GM12872 (cell line): Measurements from ENCODE around the gene EBF3.

ENCODE experiments used
- TF ChIP-seq, protein P1 (sequence below): IDR thresholded peaks from 3 replicates; pipeline ENCODE4 v1.5.1; 2011; ENCODE audit warnings: low read depth, mild to moderate bottlenecking, low read length, moderate library complexity; ENCODE audit not compliant: insufficient read depth

EBF3 gene

DNA sequence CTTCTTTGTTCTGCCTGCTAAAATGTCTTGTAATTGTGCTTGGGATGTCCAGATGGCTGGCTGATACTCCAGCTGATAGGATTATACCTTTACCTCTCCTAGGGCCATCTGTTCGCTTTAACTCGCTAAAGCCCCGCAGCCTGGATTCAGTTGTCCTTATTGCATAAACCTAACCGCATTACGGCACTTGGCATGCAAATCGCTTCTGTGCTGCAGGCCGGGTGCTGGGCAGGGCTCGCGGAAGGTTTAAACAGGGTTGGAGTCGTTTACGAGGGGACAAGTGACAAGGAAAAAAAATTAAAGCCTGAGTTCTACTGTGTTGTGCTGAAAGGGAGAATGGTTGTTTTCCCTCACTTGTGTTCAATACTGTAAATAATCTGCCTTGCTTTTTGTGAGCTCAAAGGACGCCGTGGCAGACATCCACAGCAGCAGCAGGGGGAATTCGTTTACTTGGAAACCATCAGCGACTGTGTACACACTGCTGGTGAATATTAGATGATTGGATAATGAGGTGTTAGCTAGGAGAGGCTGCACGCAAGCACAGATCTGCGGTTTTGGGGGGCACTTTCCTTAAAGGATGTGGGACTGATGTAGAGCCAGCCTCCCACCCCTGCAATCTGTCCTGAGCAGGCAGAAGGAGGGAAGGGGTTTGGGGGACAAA lies 93.0 kb downstream of the EBF3 start:
- TF ChIP-seq, protein P1, sequence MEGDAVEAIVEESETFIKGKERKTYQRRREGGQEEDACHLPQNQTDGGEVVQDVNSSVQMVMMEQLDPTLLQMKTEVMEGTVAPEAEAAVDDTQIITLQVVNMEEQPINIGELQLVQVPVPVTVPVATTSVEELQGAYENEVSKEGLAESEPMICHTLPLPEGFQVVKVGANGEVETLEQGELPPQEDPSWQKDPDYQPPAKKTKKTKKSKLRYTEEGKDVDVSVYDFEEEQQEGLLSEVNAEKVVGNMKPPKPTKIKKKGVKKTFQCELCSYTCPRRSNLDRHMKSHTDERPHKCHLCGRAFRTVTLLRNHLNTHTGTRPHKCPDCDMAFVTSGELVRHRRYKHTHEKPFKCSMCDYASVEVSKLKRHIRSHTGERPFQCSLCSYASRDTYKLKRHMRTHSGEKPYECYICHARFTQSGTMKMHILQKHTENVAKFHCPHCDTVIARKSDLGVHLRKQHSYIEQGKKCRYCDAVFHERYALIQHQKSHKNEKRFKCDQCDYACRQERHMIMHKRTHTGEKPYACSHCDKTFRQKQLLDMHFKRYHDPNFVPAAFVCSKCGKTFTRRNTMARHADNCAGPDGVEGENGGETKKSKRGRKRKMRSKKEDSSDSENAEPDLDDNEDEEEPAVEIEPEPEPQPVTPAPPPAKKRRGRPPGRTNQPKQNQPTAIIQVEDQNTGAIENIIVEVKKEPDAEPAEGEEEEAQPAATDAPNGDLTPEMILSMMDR = no peak

DNA sequence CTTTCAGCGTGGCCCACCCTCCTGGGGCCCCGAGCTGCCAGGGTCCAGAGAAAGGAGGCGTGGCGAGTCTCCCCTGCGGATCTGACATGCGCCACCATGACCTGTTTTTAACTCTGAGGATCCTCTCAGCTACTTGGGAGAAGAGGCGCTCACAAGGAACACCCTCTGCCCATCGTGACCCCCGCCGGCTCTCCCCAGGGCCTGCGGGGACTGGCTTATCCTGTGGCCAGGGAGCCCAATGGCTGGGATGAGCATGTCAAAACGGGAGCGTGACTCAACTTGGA lies 93.7 kb downstream of the EBF3 start:
- TF ChIP-seq, protein P1 = no peak

DNA sequence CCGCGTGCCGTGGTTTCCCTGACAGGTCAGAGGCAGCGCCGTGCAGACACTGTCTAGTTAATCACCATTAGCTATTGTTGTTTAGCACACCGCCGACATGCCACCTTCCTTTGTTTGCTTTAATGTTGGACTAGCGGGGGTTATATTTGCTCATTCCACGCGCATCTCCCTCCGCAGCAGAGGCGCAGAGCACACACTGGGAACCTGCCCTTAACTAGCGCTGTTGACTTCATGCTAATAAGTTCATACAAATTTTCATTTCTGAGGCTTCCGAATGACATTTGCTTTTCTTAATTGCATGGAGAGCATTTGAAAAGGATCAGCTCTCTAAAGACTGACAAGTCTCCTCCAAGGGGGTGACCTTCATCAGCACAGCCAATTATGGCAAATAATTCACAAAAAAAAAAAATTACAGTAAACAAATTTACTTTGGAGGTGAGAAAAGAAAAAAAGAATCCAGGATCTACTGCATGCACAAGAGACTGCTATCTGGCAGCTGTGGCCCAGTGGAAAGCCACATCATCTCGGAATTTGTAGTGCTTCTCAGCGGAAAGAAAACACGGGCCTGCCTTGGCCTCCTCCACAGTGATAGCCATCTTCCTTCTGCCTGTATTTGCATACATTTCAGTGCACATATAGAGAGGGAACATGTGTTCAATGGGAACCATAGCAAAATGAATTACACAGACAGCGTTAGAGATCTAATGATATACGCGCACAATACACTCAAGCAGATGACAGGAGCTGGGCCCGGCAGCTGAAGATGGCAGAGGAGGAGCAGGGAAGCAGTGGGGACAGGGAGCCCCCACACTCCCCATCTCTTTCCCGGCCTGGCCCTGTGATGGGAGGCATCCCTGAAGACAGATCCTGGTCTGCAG lies 94.2 kb downstream of the EBF3 start:
- TF ChIP-seq, protein P1 = no peak

DNA sequence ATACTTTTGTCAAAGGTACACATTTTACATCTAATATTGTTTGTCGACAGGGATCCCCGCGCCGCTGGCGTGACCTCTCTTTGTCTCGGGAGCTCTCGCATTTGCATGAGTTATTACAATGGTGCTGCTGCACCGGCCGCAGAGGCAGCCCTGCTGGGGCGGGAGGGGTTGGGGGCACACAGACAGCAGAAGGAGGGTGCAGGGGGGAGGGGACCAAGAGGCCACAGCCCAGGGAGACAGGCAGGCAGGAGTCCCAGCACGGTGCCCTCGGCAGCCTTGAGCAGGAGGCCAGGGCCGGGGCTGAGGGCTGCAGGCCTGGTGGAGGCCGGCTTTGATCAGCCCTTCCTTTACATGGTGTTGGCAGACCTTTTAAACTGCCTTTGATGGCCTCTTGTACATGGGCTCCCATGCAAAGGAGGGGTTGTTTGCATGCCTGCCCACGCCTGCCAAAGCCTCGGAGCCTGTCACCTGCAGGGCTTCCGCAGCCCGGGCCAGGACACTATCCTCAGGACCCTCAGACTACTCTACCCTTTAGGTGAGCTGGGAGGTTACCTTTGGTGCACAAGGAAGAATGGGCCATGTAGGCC lies 95.5 kb downstream of the EBF3 start:
- TF ChIP-seq, protein P1 = no peak

DNA sequence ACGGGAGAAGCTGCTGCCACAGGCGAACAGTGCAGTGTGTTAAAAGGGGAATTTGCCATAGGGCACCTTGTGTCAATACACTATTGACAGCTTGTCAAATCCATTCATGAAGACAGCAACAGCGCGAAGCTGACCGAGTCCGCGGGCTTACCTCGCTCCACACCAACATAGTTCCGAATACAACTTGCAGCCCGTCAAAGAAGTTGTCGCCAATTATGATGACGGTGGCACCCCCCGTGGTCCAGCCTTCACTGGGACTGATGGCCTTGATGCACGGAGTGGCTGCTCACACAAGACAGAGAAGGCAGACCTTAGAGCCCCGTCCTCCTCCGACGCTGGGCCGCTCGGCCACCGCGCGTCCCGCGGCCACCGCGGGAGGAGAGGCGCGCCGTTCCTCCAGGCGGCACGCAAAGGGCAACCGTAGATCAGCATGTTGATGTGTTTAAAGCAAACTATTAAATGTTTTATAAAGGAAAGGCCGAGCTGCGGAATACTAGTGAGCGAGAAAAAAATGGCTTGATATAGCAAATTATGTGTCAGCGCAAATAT lies 96.4 kb downstream of the EBF3 start:
- TF ChIP-seq, protein P1 = no peak

DNA sequence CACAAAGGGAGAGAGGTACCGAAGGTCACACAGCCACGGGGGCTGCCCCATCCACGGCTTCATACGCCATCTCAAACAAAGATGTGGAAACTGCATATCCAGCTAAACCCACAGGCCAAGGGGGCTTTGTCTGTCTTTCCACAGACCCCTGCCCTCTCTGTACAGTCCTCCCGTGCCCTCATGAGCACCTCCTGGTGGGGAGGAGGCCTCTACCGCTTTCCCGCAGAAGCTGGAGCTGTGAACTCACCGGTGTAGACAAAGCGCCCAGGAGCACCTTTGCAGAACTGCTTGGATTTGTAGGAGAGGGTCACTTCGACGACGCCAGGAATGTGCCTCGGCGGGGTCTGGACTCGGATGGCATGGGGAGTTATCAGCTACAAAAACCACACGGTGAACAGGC lies 97.2 kb downstream of the EBF3 start:
- TF ChIP-seq, protein P1 = no peak

DNA sequence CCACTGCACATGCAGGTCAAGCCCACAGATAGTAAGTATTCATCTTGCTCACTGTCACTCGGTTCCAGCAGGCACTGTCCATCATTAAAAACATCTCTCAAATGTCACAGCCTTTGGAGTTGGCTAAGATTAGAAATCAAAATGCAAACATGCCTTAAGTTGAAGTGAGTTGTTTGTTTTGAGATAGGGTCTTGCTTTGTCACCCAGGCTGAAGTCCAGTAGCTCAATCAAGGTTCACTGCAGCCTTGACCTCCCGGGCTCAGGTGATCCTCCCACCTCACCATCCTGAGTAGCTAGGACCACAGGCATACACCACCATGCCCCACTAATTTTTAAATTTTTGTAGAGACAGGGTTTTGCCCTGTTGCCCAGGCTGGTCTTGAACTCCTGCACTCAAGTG lies 98.1 kb downstream of the EBF3 start:
- TF ChIP-seq, protein P1 = no peak
